ENCODE measurements around the gene CMTM5.

DNA sequence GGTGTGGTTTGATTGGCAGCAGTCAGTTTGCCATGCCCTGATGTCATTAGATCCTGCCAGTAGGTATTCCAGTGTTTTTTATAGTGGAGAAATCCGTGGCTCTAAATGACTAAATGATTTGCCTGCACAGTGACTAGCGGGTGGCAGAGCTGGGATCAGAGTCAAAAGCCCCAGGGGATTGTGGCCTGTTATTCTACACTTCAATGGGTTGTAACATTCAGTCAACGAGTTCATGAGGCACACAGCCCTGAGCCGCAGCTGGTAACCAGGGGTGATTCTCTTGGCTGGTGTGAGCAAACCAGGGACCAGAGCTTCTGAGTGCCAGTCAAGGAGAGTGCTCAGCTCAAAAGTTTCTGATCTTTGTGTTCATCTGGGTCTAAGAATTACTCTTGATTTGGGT, 29.4 kb downstream of the CMTM5 start:
- TF ChIP-seq SIN3A (IDR thresholded peaks at IDR 0.05; ENCODE audit: borderline replicate concordance, insufficient read depth, low read length) (no peak), FOXP2 (optimal IDR thresholded peaks at IDR 0.05; ENCODE audit: borderline replicate concordance, extremely low read depth, extremely low read length, insufficient read depth) (no peak), POLR2AphosphoS5 (IDR thresholded peaks at IDR 0.05; ENCODE audit: low read depth, low read length) (no peak), TAF1 (IDR thresholded peaks at IDR 0.05; ENCODE audit: borderline replicate concordance, insufficient read depth, low read length) (no peak)

Data from PFSK-1 (cell line).